ENCODE results near the gene MDH1.

DNA sequence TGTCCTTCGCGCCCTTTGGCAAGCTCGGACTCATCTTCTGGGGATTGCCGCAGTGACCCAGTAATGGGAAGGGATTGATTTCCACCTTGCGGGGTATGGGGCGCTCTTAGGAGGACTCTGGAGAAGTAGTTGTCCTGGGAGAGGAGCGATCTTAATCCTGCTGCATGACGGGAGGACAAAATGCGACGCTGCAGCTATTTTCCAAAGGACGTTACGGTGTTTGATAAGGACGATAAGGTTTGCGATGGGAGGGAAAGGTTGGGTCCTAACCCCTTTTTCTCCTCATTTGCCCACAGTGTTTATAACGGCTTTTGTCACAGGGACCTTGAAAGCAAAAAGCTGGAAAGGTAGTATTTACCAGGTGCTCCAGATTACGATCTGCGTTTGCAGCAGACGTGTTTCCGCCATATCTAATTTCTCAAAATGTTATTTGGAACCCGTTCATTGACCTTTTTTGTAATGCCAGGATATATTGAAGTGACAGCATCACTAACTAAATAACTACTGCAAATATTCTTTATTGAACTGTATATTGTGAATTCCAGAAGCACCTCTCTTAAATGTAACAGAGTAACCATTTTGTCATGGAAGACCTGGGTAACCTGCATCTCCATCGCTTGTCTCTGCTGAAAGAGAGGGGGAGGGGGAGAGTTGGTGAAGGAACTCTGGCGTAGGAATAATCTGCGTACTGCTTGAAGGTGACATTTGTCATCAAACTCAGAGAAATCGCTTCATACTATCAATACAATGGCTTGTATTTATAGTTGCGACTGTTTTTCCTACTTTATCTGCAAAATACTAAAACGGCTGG is 590 bp downstream of the MDH1 start:
- TF ChIP-seq CTCF (IDR thresholded peaks at IDR 0.05; ENCODE audit: low read depth, low read length, missing input control) = no peak
- no peak for TF ChIP-seq RAD21 (IDR thresholded peaks at IDR 0.05)
- TF ChIP-seq RXRA (IDR thresholded peaks at IDR 0.05) = no peak
- TF ChIP-seq YY1 (IDR thresholded peaks at IDR 0.05) = peak; percentile 77
- no peak for TF ChIP-seq GABPA (IDR thresholded peaks at IDR 0.05 in 1 of 2, conservative IDR thresholded peaks at IDR 0.05 in 1 of 2)
- TF ChIP-seq, protein P1, sequence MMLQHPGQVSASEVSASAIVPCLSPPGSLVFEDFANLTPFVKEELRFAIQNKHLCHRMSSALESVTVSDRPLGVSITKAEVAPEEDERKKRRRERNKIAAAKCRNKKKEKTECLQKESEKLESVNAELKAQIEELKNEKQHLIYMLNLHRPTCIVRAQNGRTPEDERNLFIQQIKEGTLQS (IDR thresholded peaks at IDR 0.05) = no peak
- TF ChIP-seq ZBTB33 (IDR thresholded peaks at IDR 0.05) = no peak
- TF ChIP-seq, protein P2, sequence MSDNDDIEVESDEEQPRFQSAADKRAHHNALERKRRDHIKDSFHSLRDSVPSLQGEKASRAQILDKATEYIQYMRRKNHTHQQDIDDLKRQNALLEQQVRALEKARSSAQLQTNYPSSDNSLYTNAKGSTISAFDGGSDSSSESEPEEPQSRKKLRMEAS (IDR thresholded peaks at IDR 0.05) = no peak
- TF ChIP-seq, protein P3, sequence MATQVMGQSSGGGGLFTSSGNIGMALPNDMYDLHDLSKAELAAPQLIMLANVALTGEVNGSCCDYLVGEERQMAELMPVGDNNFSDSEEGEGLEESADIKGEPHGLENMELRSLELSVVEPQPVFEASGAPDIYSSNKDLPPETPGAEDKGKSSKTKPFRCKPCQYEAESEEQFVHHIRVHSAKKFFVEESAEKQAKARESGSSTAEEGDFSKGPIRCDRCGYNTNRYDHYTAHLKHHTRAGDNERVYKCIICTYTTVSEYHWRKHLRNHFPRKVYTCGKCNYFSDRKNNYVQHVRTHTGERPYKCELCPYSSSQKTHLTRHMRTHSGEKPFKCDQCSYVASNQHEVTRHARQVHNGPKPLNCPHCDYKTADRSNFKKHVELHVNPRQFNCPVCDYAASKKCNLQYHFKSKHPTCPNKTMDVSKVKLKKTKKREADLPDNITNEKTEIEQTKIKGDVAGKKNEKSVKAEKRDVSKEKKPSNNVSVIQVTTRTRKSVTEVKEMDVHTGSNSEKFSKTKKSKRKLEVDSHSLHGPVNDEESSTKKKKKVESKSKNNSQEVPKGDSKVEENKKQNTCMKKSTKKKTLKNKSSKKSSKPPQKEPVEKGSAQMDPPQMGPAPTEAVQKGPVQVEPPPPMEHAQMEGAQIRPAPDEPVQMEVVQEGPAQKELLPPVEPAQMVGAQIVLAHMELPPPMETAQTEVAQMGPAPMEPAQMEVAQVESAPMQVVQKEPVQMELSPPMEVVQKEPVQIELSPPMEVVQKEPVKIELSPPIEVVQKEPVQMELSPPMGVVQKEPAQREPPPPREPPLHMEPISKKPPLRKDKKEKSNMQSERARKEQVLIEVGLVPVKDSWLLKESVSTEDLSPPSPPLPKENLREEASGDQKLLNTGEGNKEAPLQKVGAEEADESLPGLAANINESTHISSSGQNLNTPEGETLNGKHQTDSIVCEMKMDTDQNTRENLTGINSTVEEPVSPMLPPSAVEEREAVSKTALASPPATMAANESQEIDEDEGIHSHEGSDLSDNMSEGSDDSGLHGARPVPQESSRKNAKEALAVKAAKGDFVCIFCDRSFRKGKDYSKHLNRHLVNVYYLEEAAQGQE (IDR thresholded peaks at IDR 0.05) = no peak
- TF ChIP-seq EGR1 (IDR thresholded peaks at IDR 0.05; ENCODE audit: low read depth in 2 of 2) = no peak
- no peak for TF ChIP-seq HNF4G (IDR thresholded peaks at IDR 0.05)
- TF ChIP-seq TAF1 (conservative IDR thresholded peaks at IDR 0.05) = no peak
